ENCODE results near the gene NUDCD3.

The NUDCD3 gene

DNA sequence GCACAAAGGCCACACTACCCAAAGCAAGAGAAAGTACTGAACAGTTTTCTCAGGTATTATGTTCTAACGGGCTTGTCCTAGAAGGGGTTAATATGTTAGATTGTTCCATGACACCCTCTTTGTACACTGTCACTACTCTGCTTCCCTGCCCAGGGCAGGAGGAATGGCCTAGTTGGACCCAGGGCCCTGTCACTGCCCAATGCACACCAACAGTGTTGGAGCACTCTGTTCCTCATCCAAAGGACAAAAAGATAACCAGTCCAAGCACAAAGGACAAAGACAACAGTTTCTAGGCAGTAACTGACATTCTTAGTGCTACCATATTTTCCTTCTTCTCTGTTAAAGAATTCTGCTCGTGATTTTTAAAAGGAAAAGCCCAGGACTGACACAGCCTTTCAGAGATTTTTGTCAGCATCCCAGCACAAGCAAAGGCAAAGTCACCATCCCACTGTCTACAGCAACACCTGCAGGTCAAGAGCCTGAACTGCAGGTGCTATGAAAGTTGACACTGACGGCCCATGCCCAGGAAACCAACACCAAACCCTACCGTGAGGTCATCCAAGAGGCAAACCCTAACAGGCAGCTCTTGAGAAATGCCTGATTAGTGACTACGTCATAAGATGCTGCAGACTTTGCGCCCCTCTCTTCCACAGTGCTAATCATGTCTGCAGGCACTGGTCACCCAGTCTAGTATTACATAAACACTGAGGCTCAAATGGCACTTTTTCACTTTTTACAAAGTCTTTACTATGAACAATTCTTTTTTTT is 13.2 kb downstream of the NUDCD3 start:
- peak; percentile 66 for DNase-seq

DNA sequence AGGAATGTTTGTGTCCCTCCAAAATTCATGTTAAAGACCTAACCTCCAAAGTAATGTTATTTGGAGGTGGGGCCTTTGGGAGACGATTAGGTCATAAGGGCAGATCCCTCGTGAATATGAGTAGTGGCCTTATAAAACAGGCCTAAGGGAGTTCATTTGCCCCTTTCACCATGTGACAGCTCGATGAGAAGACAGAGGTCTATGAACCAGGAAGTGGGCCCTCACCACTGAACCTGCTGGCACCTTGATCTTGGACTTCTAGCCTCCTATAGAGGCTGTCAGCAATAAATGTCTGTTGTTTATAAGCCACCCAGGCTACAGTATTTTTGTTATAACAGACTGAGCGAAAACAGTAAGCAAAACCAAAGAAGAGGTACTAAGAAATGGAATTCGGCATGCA is 14.1 kb downstream of the NUDCD3 start:
- DNase-seq = no peak

DNA sequence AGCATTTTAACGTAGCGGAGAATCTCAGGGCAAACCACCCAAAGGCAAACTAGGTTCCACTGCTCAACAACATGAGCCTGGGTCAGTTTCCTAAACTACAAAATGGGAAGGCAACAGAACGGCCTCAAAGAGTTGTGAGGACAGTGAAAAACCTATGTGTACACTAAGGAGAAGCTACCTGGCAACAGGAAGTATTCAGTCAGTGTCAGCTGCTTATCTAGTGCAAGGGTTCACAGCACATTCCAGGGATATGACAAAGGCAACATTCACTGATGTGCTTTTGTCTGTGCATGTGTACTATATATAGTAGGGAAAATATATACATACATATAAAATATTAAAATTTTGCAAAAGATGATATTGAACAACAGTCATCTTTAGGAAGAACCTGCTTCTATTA is 17.2 kb downstream of the NUDCD3 start:
- DNase-seq = no peak

DNA sequence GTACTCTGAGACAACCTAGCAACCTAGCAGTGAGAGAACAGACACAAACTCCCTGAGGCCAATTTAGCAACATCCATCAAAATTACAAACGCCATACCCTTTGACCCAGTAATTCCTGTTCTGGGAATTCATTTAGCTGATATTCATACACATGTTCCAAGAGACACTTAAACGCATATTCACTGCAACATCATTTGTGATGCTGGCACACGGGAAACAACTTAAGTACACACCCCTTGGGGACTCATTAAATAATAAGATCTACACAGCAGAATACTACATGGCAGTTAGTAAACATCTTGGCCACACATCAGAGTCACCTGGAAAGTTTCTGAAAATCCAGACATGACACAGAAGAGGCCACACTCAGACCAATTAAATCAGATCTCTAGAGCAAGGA is 17.6 kb downstream of the NUDCD3 start:
- DNase-seq = no peak

- no peak for DNase-seq
Observed at GRCh38 chr7:44471850-44472249, 18.6 kb downstream of the NUDCD3 start.

DNA sequence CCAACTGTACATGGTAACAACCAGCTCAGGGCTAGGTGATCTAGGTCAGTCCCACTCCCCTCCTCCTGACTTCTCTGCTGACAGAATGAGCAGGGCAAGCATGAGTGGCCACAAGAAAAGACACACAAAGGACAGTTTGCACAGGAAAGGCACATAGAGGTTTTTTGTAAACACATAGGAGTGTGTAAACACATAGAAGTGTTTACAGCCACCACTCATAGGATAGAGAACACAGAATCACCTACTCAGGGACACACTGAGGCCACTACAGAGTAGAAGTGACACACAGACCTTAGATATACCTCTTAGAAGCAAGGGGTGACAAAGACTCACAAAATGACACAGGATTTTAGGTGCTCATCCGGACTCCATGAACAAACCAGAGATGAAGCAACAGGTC is 19.0 kb downstream of the NUDCD3 start:
- DNase-seq = no peak

DNA sequence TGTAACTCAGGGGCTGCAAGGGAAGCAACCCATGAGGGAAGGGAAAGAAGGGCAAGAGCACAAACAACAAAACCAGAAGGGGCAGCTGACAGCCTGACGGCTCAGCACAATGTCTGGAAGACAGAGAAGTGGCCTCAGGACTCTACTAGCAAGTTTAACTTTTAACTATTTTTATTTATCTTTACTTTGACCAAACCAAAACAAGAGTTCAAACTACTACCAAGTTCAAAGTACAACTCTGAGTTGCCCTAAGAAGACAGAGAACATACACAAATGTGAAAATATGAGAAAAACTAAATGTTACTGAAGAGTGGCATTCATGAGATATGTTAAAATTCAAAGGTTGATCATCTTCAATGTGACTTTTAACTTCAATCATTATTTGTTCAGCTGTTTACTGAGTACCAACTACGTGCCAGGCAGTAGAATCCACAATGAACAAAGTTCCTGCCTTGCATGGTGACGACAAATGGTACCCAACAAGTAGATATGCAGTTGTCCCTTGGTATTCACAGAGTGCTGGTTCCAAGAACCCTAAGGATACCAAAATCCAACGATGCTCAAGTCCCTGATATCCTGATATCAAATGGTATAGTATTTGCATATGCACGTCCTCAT is 19.7 kb downstream of the NUDCD3 start:
- DNase-seq = no peak

GRCh38 chr7:44470135-44470479 is 20.4 kb downstream of the NUDCD3 start:
- DNase-seq = no peak

GRCh38 chr7:44469461-44470134 is 20.9 kb downstream of the NUDCD3 start:
- no peak for DNase-seq

GRCh38 chr7:44467217-44467548 is 23.3 kb downstream of the NUDCD3 start:
- DNase-seq = no peak

DNA sequence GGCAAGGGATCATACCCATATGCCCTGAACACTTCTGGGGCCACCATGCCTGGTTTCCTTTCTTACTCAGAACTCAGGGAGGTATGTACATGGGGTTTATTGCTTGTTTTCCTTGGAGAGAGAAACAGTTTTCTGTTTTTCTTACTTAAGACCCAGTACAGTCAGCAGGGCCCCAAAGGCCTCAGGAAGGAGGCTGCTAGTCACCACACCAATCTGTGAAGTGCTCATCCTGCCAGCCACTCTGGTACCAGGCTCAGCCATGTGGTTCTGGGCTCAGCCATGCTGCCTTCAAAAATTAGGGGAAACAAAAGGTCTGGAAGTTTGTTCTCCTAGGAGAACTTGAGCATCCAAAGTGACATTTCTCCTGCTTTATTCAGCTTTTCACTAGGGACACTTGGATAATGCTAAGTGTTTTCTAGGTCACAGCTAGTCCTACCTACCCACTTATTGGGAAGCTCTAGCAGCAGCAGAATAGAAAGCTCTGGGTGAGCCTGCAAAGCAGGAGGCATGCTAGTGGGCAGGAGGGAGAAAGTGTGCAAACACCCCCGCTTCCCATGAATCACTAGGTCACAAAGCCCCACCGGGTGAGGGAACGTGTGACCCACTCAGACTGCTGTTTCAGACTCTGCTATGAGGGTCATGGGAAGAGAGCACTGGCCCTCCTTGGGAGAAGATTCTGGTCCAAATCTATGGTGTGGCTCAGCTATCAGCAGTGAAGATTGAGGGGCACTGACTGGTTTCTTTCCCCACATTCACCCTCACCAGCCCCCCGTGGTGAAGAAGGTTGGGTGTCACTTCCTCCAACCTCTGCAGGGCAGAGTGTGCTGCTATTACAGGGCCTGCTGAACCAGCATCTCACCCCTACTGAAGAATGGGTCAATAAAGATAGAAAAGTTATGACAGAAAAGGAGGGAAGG is 23.9 kb downstream of the NUDCD3 start:
- DNase-seq = no peak

DNA sequence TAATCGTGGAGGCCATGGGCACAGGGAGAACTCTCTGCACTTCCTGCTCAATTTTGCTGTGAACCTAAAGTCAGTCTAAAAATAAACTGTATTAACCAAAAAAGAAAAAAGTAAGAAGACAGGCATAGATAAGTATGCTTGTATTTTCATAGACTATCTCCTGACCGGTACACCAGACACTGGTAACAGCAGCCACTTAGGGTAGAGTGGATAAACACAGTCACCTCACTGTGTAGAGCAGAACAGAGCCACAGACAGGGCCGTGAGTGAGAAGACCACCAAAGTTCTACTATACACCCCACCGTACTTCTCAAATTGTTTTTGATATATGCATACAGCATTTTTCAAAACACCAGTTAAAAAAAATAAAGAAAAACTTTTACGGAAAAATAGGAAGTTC is 25.0 kb downstream of the NUDCD3 start:
- DNase-seq = no peak

GRCh38 chr7:44463169-44463808 is 27.2 kb downstream of the NUDCD3 start:
- no peak for DNase-seq

DNA sequence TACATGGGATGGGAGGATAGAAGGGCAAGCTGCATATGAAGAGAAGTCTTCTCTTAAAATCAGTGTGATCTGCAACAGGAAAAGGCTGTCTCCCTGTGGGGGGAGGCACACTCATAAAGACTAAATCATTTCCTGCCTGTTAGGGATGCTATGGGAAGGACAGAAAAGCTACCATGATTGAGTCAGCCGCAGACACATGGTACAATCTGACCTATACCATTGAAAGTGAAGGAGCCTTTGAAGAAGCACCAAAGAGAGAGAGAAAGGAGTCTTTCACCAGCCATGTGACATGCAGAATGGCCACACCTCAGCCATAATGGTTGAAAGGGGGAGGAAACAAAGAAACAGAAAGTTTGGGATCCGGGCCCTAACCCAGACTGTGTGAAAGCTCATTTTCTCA is 29.1 kb downstream of the NUDCD3 start:
- no peak for DNase-seq

GRCh38 chr7:44460325-44460724 is 30.1 kb downstream of the NUDCD3 start:
- DNase-seq = no peak

GRCh38 chr7:44455155-44455554 is 35.3 kb downstream of the NUDCD3 start:
- DNase-seq = no peak

DNA sequence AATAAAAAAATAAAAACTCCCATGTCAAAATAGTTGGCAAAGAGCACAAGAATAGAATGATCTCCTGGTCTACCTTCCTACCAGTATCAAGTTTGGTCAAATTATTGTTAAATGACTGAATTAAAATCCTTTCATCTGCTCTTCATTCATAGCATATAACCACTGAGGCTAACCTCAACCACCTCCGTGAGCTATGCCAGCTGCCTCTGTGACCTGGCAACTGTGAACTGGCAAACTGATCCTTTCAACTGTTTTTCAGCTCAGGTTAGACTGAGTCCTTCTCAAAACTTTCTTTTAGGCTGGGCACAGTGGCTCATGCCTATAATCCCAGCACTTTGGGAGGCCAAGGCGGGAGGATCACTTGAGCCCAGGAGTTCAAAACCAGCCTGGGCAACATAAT is 36.1 kb downstream of the NUDCD3 start:
- no peak for DNase-seq

DNA sequence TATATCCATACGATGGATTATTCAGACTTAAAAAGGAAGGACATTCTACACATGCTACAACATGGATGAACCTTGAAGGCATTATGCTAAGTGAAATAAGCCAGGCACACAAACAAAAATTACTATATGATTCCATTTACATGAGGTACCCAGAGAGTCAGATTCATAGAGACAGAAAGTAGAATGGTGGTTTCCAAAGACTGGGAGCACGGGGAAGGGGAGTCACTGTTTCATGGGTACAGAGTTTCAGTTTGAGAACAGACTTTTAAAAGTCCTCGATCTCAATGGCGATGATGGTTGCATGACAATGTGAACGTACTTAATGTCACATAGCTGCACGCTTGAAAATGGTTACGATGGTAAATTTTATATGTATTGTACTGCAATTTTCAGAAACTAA is 39.3 kb downstream of the NUDCD3 start:
- DNase-seq = no peak

DNA sequence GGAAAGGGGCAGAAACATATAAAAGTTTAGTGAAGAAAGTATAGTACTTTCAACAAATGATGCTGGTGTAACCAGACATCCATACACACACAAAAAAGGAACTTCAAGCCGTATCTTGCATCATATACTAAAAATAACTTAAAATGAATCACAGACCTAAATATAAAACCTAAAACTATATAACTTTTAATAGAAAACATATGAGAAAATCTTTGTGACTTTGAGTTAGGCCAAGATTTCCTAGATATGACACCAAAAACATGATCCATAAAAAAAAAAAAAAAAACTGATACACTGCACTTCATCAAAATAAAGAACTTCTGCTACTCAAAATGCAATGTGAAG is 40.9 kb downstream of the NUDCD3 start:
- no peak for DNase-seq

- no peak for DNase-seq
Observed at GRCh38 chr7:44448922-44449583, 41.4 kb downstream of the NUDCD3 start.

DNA sequence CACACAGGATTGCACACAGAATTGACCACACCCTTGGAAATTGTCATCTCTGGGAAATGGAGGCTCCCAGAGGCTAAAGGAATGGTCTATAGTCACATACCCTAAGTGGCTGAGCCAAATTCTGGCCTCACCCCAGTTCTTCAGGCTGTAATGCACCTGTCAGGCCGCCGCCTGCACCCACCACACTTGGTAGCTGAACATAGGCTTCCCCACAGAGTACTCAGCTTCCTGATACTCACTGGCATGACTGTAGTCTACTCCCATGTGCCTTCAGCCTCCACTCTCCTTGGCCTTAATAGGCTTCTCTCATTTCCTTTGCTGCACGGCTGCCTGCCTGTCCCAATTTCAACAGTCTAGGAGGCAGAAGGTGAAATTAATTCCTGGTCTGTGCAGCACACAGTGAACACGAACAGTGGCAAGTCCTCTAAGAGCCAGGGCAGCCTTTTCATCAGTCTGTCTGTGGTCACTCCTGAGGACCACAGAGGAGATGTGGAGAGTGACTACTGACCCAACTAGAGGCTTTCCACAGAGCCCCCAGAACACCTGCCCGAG is 42.5 kb downstream of the NUDCD3 start:
- DNase-seq = no peak
